OCI-M2 (cell line): Measurements from ENCODE around the gene MPC1.
"Not testable (repeated sequence)": the region's sequence is repeated elsewhere in the genome, so short reads cannot be mapped to it uniquely, and the experiment has no call there.

ENCODE experiments used
- DNase-seq: peaks from one replicate; lab custom pipeline; 2025; ENCODE audit not compliant: unreplicated experiment; lab: John Stamatoyannopoulos, UW

The MPC1 gene

DNA sequence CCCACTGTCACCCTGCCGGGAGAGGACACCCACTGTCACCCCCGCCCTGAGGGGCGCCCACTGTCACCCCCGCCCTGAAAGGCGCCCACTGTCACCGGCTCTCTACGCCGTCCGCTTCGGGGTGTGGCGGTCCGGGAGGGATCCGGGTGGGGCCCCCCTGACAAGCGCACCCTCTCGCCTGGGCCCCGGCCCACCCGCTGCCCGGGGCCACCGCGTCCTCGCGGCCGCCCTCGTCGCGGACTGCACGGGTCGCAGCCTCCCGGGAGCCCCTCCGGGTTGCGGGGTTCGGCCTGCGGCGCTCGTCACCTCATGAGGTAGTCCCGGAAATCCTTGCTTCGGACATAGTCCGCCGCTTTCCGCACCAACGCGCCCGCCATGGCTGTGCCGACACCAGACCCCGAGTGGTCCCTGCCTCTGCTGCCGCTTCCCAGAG lies 224 bp downstream of the MPC1 start:
- no peak for DNase-seq

GRCh38 chr6:166381733-166382499 lies 824 bp downstream of the MPC1 start:
- DNase-seq: no peak

DNA sequence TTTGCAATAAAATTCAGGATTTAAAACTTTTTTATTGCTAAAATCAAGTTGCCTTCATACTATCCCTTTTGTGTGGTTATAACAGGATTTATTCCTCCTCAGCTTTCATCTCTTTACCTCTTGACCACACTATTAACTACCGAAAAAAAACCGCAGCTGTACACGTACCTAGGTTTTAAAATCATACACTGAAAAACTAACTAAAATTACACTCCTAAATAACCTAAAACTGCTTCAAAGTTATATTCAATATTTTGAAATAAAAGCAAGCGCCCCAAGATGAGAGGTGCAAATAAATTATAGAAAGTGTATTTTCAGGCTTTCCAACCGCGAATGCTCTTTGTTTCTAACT lies 1.4 kb downstream of the MPC1 start:
- DNase-seq: no peak

DNA sequence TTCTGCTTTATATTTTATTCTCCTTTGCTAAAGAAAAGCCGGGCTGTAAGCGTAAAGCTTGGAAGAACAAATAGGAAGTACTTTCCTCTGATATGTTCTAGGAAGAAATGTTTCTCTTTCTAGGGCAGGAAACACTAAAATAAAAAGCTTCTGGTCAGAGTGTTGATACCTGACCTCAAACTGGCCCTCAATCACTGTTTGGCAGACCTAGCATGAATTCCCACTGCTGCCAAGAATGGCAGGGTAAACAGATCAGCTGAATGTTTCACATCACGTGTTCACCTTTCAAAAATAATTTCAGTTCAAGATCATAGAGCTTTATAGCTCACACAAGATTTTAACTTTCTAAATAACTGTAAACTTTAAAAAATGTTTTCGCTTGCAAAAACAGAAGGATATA lies 2.9 kb downstream of the MPC1 start:
- no peak for DNase-seq

DNA sequence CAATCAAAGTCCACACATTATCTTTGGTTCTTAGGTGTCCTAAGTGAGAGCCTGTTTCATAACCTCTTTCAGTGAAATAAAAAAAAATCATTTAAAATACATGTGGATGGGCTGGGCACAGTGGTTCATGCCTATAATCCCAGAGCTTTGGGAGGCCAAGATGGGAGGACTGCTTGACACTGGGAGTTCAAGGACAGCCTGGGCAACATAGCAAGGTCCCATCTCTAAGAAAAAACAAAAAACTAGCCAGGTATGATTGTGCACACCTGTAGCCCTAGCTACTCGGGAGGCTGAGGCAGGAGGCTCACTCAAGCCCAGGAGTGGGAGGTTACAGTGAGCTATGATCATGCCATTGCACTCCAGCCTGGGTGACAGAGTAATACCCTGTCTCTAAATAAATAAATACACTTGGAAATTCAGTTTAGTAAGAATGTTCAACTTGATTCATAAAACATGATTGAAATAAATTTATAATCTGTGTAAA lies 3.6 kb downstream of the MPC1 start:
- DNase-seq: no peak

DNA sequence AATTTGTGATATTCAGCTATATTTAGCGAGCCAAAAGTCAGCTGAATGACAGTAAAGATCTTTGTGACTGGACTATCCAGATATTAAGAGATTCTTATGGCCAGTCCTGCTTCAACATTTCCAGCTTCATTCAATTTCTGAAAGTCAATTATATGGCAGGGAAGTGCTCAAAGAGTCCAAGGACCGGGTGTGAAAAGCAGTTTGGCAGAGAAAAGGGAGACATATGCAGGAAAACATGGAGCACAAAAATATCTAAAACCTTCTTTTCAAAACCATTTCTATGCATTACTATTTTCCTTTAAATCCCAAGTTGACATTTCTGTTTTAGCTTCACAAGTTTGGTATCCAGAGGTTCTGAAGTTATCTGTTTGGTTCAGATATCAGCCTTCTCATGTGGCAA lies 5.0 kb downstream of the MPC1 start:
- DNase-seq: no peak

GRCh38 chr6:166375013-166375412 lies 7.7 kb downstream of the MPC1 start:
- DNase-seq: no peak

DNA sequence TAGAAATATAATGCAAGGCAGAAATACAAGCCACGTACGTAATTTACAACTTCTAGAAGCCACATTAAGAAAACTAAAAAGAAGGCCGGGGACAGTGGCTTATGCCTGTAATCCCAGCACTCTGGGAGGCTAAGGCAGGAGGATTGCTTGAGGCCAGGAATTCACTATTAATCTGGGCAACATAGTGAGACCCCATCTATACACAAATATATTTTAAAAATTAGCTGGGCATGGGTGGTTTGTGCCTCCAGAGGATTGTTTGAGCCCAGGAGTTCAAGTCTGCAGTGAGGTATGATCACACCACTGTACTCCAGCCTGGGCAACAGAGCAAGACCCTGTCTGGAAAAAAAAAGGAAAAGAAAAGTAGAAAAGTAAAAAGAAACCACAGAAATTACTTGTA lies 12.3 kb downstream of the MPC1 start:
- no peak for DNase-seq

DNA sequence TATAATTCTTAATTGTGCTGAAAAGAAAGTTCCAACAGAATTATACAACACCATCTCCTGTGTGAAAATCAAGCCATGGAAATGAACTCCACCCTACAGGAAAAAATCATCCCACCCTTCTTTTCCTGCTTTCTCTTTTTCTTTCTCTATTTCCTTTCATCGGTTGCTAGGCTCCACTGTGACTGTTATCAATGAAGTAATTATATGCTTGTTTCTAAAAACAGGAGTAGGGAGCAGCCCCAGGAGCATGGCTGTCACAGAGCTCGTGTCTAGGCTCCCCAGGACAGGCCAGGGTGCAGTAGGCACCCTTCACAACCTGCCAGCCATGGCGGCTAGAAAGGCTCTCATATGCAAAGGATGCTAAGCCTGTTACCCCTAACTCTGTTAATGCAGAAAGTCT lies 13.0 kb downstream of the MPC1 start:
- DNase-seq: no peak

- DNase-seq: no peak
Measured at GRCh38 chr6:166366921-166367320, 15.8 kb downstream of the MPC1 start.

GRCh38 chr6:166365806-166366205 lies 16.9 kb downstream of the MPC1 start:
- no peak for DNase-seq

- no peak for DNase-seq
Measured at GRCh38 chr6:166365221-166365620, 17.5 kb downstream of the MPC1 start.

DNA sequence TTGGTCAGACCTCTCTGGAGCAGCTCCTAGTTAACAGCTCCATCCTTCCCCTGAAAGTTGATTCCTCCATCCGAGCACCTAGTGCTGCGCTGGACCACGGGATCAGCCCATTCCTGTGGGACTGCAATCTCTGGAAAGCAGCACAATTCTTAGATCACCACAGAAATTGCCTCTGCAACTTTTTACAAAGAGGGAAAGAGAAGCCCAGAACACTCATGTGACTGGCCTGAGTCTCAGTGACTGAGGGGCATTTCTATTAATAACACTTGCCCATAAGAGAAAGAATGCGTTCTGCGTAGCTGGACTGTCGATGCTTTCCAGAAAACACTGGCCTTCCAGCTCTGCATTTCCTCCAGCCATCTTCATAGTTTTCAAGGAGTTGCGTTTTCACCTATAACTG lies 18.3 kb downstream of the MPC1 start:
- DNase-seq: no peak

- DNase-seq: not testable (repeated sequence)
Measured at GRCh38 chr6:166362427-166362826, 20.3 kb downstream of the MPC1 start.

GRCh38 chr6:166361077-166361429 lies 21.7 kb downstream of the MPC1 start:
- no peak for DNase-seq

DNA sequence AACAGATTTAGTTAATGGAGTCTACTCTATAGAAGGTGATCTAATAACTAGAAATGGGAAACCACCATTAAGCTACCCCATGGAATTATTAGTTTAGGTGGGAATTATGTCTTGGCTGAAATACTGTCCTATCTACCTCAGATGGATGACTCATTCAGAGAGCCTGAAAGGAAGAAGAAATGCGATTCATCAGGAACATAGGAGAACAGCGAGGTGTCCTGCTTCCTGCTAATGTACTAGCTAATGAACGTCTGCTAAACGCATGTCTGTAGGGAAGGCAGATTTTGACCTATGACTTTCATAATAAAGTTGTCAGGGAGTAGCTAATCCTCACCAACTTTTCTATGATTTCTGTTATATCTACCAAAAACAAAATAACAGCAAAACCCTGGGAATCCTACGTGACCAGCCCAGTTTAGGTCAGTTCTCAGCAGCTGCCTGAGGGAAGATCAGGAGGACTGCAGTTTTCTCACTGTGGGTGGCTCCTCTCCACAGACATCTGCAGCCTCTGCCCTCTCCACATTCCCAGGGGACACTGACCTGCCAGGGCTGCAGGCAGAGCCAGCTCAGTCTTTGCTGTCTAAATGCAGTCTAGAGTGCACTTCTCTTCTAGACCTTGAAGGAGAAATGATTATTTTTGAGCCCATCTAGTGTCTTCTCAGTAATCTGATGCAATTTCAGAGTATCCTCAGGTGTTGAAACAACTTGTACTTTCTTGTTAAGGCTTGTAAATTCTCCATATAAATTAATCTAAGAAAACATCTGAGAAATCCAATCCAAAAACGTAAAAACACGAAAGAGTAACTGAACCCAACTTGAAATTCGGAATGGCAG lies 22.3 kb downstream of the MPC1 start:
- no peak for DNase-seq

DNA sequence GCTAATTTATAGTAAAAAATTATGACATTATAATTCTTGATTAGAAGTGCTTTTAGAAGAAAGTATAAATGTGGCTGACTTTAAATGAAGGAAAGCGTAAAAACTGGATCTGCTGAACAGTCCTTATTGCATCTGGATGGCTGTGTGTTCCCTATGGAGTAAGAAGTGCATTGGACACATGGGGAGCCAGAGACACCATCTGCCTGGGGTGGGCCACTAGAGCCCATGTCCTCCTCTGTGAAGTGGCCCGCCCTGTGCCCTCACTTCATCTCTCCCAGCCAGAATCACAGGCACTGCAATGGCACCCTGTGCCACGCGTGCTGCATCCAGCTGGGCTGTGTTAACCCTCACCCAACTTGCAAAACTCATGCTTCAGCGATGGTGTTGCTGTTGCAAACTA lies 27.2 kb downstream of the MPC1 start:
- no peak for DNase-seq

DNA sequence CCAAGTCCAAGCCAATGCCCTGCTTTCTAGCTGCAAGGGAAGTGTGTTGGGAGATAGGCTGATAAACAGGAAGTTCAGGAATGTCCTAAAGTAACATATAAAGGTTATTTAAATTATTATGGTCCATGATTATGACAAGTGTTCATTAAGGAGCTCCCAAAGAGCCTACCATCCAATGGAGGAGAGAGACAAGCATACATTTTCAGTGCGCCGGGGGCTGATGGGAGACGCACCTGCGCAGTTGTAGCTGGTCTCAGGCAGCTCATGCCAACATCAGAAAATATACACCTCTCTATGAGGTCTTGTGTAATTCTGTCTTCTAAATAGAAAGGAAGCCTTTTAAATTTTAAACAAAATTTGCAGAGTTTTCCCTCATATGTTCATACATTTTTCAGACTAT lies 27.8 kb downstream of the MPC1 start:
- no peak for DNase-seq

DNA sequence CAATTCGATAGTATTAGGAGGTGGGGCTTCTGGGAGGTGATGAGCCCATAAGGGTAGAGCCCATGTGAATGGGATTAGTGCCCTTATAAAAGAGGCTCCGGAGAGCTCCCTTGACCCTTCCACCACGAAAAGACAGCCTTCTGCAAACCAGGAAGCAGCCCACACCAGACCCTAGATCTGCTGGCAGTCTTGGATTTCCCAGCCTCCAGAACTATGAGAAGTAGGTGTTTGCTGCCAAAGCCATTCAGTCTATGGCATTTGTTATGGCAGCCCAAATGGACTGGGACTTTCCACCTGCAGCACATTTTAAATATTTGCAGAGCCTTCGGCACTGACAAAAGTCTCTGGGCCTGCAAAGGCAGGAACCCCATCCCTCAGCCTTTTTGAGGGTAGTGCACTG lies 28.6 kb downstream of the MPC1 start:
- no peak for DNase-seq

DNA sequence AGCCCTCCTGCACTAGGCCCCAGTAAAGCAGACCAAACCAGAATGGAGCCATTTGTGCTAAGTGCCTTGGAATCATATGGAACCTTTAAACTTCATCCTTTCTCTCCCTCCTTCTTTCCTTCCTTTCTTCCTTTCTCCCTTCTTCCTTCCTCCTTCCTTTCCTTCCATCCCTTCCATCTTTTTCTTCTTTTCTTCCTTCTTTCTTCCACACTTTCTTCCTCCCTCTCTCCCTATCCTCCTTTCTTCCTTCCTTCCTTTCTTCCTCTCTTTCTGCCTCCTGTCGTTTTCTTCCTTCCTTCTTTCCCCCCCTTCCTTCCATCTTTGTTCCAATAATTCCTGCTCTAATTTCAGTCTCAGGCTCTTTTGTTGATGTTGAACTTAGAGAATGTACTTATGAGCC lies 29.2 kb downstream of the MPC1 start:
- DNase-seq: no peak

GRCh38 chr6:166352923-166353322 lies 29.8 kb downstream of the MPC1 start:
- DNase-seq: no peak

GRCh38 chr6:166351715-166352285 lies 30.9 kb downstream of the MPC1 start:
- no peak for DNase-seq
